Measurements from ENCODE around the gene NAT9.
A peak's percentile ranks its signal among the peaks of the same experiment; 100 is the strongest.

The NAT9 gene

DNA sequence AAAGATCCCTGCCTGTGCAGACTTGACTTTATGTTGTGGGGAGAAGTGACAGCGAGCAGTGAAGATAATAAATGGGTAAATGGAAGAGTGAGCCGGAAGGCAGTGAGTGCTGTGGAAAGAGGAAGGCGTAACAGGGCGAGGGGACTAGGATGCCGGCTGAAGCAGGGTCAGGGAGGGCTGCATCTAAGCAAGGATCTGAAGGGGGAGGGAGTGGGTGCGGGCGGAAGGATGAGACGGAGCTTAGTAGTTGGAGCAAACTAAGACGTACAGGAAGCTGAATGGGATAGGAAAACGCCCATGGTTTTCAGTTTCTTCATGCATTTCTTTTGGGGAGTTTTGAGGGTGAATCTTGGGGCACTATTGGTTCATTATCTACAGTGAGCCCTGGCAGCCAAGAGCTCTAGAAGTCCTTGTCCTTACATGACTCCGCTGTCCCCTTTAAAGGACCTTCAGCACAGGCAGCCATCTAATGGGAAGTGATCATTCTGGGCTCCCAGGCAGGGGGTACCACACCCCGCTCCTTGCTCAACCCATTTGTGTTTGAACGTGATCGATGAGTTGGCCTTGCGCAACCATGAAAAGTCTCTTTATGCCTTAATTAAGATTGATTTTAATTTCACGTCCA, 10.4 kb upstream of the NAT9 start:
- no peaks in the 10 kb centered on the region for H3K27me3 ChIP-seq (ENCODE audit: low read depth, low read length)
- no peak overlapping the region for H3K27ac ChIP-seq (ENCODE audit: low read length)
- no peaks in the 10 kb centered on the region for H3K9me3 ChIP-seq (ENCODE audit: control insufficient read depth in 1 of 2, low read length in 2 of 2)
- peaks cover 0 to 11% of the 10 kb centered on the region in 2 donors for H3K4me1 ChIP-seq (ENCODE audit: control insufficient read depth in 1 of 2, insufficient read depth in 2 of 2, low read length in 2 of 2)
- H3K4me3 ChIP-seq (ENCODE audit: low read depth in 1 of 2, low read length in 2 of 2): no peak overlapping the region
- H3K36me3 ChIP-seq (ENCODE audit: control insufficient read depth in 1 of 2, insufficient read depth in 2 of 2, low read length in 2 of 2): peaks cover 0 to 50% of the 10 kb centered on the region in 2 donors

DNA sequence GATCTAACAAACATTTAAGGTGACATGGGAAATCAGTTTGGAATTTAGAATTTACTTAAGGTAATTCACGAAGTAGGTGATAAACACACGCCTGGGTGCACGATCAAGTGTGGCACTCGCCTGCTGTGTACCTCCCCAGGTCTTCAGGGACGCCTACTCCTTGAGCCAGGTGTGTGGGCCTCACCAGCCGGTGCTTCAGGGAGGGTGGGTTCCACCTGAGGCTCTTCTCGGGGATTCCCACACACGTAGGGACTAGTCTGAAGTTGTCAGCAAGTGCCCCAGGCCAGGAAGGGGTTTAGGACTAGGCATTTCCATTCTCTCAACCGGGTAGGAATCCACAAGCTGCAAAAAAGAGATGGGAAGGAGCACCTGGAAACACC, 9.8 kb upstream of the NAT9 start:
- Histone ChIP-seq H3K4me1 (ENCODE audit: control insufficient read depth in 1 of 2, insufficient read depth in 2 of 2, low read length in 2 of 2) (peaks cover 0 to 6% of the 10 kb centered on the region in 2 donors), H3K9me3 (ENCODE audit: control insufficient read depth in 1 of 2, low read length in 2 of 2) (no peaks in the 10 kb centered on the region), H3K27ac (ENCODE audit: low read length) (no peak overlapping the region), H3K27me3 (ENCODE audit: low read depth, low read length) (no peaks in the 10 kb centered on the region), H3K36me3 (ENCODE audit: control insufficient read depth in 1 of 2, insufficient read depth in 2 of 2, low read length in 2 of 2) (peaks cover 0 to 48% of the 10 kb centered on the region in 2 donors), H3K4me3 (ENCODE audit: low read depth in 1 of 2, low read length in 2 of 2) (no peak overlapping the region)

DNA sequence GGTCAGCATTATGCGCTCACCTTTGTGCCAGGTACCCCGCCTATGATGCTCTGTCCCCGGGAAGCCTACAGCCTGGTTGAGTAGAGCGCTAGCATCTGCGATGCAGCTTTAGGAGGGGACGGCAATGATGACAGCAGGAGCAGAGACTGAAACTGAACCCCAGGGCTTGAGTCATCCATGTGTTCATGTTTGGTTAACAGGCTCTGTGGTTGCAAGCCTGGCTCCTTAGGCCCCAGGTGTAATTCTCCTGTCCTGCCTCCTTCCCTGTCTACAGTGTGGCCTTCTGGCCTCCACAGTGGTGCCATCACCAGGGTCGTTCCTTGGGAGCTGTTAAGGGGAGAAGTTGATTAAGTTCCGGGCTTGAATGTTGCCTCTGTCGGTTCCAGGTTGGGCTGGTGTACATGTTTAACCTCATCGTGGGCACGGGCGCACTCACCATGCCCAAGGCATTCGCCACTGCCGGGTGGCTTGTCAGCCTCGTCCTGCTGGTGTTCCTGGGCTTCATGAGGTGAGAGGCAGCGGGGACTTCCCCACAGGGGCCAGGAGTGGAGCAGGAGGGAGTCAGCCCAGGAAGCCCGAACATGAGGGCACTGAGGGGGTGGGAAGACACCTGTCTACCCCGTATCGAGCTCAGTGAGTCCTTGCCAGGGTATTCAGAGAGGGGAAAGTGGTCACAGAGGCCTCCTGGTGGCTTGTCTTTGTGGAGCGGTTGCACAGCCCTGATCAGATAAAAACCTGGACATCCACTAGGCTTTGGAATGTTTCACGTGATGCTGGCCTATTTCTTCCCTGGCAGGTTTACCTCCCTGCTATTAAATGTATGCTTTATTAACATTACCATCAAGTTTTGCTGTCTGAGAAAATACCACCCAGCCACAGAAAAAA, 9.2 kb upstream of the NAT9 start:
- H3K36me3 ChIP-seq (ENCODE audit: control insufficient read depth in 1 of 2, insufficient read depth in 2 of 2, low read length in 2 of 2): peaks cover 0 to 43% of the 10 kb centered on the region in 2 donors
- H3K9me3 ChIP-seq (ENCODE audit: control insufficient read depth in 1 of 2, low read length in 2 of 2): no peaks in the 10 kb centered on the region
- H3K4me3 ChIP-seq (ENCODE audit: low read depth in 1 of 2, low read length in 2 of 2): no peak overlapping the region
- H3K4me1 ChIP-seq (ENCODE audit: control insufficient read depth in 1 of 2, insufficient read depth in 2 of 2, low read length in 2 of 2): no peaks in the 10 kb centered on the region
- H3K27ac ChIP-seq (ENCODE audit: low read length): no peak overlapping the region
- H3K27me3 ChIP-seq (ENCODE audit: low read depth, low read length): no peaks in the 10 kb centered on the region

DNA sequence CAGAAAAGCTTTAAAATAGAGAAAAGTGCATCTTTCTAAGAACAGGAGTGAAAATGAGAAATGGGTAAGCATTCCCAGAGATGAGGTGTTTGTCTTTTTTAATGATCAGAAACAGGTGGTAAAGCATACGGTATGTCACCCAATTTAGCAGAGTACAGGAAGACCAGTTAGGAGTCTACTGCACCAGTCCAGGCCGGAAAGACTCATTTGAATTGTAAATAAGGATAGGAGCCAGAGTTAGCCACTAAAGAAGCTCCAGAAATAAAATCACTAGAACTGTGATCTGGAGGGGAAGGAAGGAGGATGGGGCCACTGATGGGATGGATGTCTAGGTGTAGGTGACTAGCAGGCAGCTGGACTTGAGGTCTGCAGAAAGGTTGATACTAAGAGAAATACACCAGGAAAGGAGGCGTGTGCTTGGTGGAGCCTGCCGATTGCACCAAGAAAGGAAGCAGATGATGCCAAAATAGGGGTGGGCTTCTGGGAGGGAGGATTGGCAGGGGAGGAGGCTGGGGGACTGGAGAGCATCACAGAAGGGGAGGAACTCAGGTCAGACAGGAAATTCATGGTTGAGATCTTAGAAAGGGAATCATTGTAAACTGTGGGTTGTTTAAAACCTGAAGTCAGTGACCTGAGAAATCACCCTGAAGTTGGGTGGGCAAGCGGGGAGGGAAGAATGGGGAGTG, 8.1 kb upstream of the NAT9 start:
- no peaks in the 10 kb centered on the region for H3K9me3 ChIP-seq (ENCODE audit: control insufficient read depth in 1 of 2, low read length in 2 of 2)
- H3K27ac ChIP-seq (ENCODE audit: low read length): no peak overlapping the region
- no peaks in the 10 kb centered on the region for H3K4me1 ChIP-seq (ENCODE audit: control insufficient read depth in 1 of 2, insufficient read depth in 2 of 2, low read length in 2 of 2)
- H3K27me3 ChIP-seq (ENCODE audit: low read depth, low read length): no peaks in the 10 kb centered on the region
- H3K4me3 ChIP-seq (ENCODE audit: low read depth in 1 of 2, low read length in 2 of 2): no peak overlapping the region
- peaks cover 0 to 47% of the 10 kb centered on the region in 2 donors for H3K36me3 ChIP-seq (ENCODE audit: control insufficient read depth in 1 of 2, insufficient read depth in 2 of 2, low read length in 2 of 2)

DNA sequence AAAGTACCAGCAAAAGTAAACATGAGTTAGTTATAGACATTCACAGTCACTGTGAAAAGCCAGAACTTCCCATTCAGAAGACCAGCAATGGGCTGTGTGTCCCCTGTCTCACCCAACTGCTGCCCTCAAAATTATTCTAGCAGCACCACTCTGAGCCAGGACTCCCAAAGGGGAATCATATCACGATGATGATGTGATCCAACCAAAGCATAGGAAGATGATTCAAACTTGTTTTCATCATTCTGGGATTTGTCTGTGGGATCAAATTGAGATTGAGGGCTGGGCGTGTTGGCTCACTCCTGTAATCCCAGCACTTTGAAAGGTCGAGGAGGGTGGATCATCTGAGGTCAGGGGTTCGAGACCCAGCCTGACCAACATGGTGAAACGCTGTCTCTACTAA, 6.4 kb upstream of the NAT9 start:
- no peaks in the 10 kb centered on the region for H3K27me3 ChIP-seq (ENCODE audit: low read depth, low read length)
- H3K9me3 ChIP-seq (ENCODE audit: control insufficient read depth in 1 of 2, low read length in 2 of 2): no peaks in the 10 kb centered on the region
- H3K4me3 ChIP-seq (ENCODE audit: low read depth in 1 of 2, low read length in 2 of 2): no peak overlapping the region
- H3K27ac ChIP-seq (ENCODE audit: low read length): no peak overlapping the region
- peaks cover 0 to 2% of the 10 kb centered on the region in 2 donors for H3K4me1 ChIP-seq (ENCODE audit: control insufficient read depth in 1 of 2, insufficient read depth in 2 of 2, low read length in 2 of 2)
- peaks cover 0 to 41% of the 10 kb centered on the region in 2 donors for H3K36me3 ChIP-seq (ENCODE audit: control insufficient read depth in 1 of 2, insufficient read depth in 2 of 2, low read length in 2 of 2)

DNA sequence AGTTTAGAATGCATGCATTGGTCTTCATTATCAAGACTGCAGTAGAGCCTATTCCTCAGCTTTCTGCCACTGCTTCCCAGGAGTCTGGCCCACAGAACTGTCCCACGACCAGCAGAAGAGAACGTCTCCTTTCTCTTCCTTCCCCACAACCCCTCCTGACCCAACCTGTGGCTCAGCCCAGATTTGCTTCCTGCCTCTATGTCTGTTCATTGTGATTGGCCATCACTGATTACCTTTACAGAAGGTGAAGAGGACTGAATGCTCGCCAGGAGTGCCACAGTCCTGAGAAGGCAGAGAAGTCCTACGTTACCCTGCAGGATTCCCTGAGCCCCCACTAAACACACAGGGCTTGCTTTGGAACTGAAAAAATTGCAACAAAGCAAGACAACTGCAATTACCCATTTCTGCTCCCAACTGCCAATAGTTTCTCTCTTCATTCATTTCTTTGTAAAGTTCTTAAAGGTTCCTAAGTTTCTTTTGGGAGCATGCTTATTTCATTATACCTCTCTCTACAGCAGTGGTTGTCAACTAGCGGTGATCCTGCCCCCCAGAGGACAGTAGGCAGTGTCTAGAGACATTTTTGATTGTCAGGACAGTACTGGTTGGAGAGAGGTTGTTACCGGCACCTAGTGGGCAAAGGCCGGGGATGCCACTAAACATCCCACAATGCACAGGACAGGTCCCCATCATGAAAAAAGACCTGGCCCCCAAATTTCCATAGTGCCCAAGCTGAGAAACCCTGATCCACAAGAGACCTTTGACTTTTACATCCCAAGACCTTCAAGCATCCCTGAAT, 4.5 kb upstream of the NAT9 start:
- Histone ChIP-seq H3K9me3 (ENCODE audit: control insufficient read depth in 1 of 2, low read length in 2 of 2) (no peaks in the 10 kb centered on the region), H3K27ac (ENCODE audit: low read length) (peak overlapping the region; percentile 14), H3K27me3 (ENCODE audit: low read depth, low read length) (no peaks in the 10 kb centered on the region), H3K36me3 (ENCODE audit: control insufficient read depth in 1 of 2, insufficient read depth in 2 of 2, low read length in 2 of 2) (peaks cover 0 to 31% of the 10 kb centered on the region in 2 donors), H3K4me3 (ENCODE audit: low read depth in 1 of 2, low read length in 2 of 2) (no peak overlapping the region), H3K4me1 (ENCODE audit: control insufficient read depth in 1 of 2, insufficient read depth in 2 of 2, low read length in 2 of 2) (peaks cover 6 to 13% of the 10 kb centered on the region in 2 donors)

DNA sequence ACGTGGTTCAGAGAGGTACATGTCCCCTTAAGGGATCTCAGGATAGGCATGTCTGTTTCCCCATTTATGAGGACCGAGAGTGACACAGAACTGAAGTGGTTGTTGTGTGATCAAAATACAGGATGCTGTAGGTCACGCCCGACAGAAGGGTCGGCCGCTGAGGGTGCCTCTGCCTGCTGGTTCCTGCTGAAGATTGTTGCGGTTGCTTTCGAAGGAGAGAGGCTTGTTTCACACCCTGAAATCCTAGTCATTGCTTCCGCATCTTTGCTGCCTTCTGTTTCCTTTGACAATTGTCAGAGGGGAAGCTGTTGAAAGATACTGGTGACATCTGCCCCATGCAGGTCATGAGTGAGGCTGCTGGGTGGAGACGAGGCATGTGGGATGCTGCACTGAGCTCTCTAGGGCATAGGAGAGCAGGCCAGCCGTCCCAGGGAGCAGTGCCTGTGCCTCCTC, 3.8 kb upstream of the NAT9 start:
- Histone ChIP-seq H3K4me3 (ENCODE audit: low read depth in 1 of 2, low read length in 2 of 2) (no peak overlapping the region), H3K4me1 (ENCODE audit: control insufficient read depth in 1 of 2, insufficient read depth in 2 of 2, low read length in 2 of 2) (peaks cover 11 to 20% of the 10 kb centered on the region in 2 donors), H3K27me3 (ENCODE audit: low read depth, low read length) (no peaks in the 10 kb centered on the region), H3K36me3 (ENCODE audit: control insufficient read depth in 1 of 2, insufficient read depth in 2 of 2, low read length in 2 of 2) (peaks cover 0 to 24% of the 10 kb centered on the region in 2 donors), H3K9me3 (ENCODE audit: control insufficient read depth in 1 of 2, low read length in 2 of 2) (no peaks in the 10 kb centered on the region), H3K27ac (ENCODE audit: low read length) (peak overlapping the region; percentile 54)

DNA sequence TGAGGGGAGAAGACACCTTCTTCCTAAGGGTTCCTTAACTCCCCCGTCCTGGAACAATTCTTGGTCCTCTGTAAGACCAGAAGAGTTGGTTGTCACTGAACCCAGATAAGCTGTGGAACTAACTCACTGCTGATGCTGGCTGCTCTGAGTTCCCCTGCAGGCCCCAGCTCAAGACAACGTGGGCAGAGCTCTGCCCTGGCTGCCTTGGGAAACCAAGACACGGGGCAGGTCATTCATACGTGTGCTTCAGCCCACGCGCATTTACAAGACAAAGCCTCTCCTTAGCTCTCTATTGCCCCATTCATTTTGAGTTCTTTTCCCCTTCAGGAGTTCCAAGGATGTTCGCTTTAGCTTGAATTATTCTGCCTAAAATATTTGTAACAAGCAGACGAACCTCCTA, 3.4 kb upstream of the NAT9 start:
- H3K9me3 ChIP-seq (ENCODE audit: control insufficient read depth in 1 of 2, low read length in 2 of 2): no peaks in the 10 kb centered on the region
- H3K27ac ChIP-seq (ENCODE audit: low read length): peak overlapping the region; percentile 54
- H3K36me3 ChIP-seq (ENCODE audit: control insufficient read depth in 1 of 2, insufficient read depth in 2 of 2, low read length in 2 of 2): peaks cover 0 to 23% of the 10 kb centered on the region in 2 donors
- no peak overlapping the region for H3K4me3 ChIP-seq (ENCODE audit: low read depth in 1 of 2, low read length in 2 of 2)
- no peaks in the 10 kb centered on the region for H3K27me3 ChIP-seq (ENCODE audit: low read depth, low read length)
- H3K4me1 ChIP-seq (ENCODE audit: control insufficient read depth in 1 of 2, insufficient read depth in 2 of 2, low read length in 2 of 2): peaks cover 11 to 20% of the 10 kb centered on the region in 2 donors

DNA sequence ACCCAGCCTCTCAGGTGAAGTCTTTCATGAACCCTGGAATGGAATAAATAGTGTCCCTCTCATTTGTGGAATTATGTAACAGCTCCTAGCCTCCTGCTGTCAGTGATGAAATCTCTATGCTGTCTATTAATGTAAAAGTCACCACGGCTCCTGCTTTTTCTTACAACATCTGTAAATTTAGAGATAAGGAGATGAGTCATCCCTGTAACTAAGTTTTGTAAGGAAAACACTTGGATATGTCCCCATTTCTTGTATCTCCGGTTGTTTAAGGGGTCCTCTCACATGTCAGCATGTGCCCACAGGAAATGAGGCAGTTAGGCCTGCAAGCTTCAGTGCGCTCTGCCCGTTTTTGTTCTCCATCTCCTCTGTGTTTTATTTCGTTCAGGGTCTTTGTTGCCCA, 2.8 kb upstream of the NAT9 start:
- Histone ChIP-seq H3K4me3 (ENCODE audit: low read depth in 1 of 2, low read length in 2 of 2) (no peak overlapping the region), H3K36me3 (ENCODE audit: control insufficient read depth in 1 of 2, insufficient read depth in 2 of 2, low read length in 2 of 2) (peaks cover 0 to 24% of the 10 kb centered on the region in 2 donors), H3K4me1 (ENCODE audit: control insufficient read depth in 1 of 2, insufficient read depth in 2 of 2, low read length in 2 of 2) (peaks cover 11 to 20% of the 10 kb centered on the region in 2 donors), H3K27ac (ENCODE audit: low read length) (no peak overlapping the region), H3K9me3 (ENCODE audit: control insufficient read depth in 1 of 2, low read length in 2 of 2) (no peaks in the 10 kb centered on the region), H3K27me3 (ENCODE audit: low read depth, low read length) (no peaks in the 10 kb centered on the region)

DNA sequence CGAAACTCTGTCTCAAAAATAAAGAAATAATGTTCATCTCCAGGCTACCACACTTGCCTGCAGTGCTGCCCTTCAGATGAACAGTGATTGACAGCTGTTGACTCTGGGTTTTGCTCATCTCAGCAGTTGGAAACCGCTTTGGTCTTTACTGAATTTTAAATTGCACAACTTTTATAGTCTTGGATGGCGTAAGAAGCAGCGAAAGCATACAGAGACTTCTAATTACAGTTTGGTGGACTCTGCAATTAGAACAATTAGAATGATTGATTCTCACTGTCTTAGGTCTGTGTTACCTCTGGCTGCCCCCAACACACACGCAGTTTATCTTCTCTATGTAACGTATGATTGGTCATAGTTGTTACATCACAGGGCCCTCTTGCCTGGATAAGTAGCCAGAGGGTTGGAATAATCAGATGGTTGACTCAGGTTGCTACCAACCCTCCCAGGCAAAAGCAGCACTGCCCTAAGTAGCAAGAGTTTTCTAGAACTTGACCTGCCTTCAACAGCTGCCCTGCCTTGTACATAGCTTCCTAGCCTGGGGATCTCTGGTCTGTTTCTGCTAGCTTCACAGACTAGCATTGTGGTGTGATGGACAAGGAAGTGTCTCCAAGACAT, 1.9 kb upstream of the NAT9 start:
- Histone ChIP-seq H3K4me3 (ENCODE audit: low read depth in 1 of 2, low read length in 2 of 2) (no peak overlapping the region), H3K9me3 (ENCODE audit: control insufficient read depth in 1 of 2, low read length in 2 of 2) (no peaks in the 10 kb centered on the region), H3K27ac (ENCODE audit: low read length) (no peak overlapping the region), H3K36me3 (ENCODE audit: control insufficient read depth in 1 of 2, insufficient read depth in 2 of 2, low read length in 2 of 2) (peaks cover 2 to 27% of the 10 kb centered on the region in 2 donors), H3K4me1 (ENCODE audit: control insufficient read depth in 1 of 2, insufficient read depth in 2 of 2, low read length in 2 of 2) (peaks cover 11 to 20% of the 10 kb centered on the region in 2 donors), H3K27me3 (ENCODE audit: low read depth, low read length) (no peaks in the 10 kb centered on the region)

Data from muscle layer of duodenum (tissue), 2 donors.